H9 (cell line): ENCODE data around the gene ATP8A2. TPM values are rescaled to one million over a fixed set of nuclear protein-coding genes. Genes with fewer than 3 reads are reported as not detected.

ENCODE experiments used
- DNase-seq: peaks from one replicate; pipeline ENCODE4 v3.0.0-alpha.2; 2017
- H2AFZ ChIP-seq: one replicate; pipeline ENCODE4 v1.6.1; 2013; ENCODE audit warnings: mild to moderate bottlenecking, low read length, control low read depth, moderate library complexity
- H2AK5ac ChIP-seq: 2 replicates; pipeline ENCODE4 v1.6.1; 2013; ENCODE audit warnings: low read length, control low read depth, mixed read lengths; ENCODE audit not compliant: insufficient read length
- H2BK120ac ChIP-seq: one replicate; pipeline ENCODE4 v1.6.1; 2013; ENCODE audit warnings: low read depth, mild to moderate bottlenecking, low read length, control low read depth, inconsistent platforms; ENCODE audit not compliant: poor library complexity, severe bottlenecking
- H2BK12ac ChIP-seq: 2 replicates; pipeline ENCODE4 v1.6.1; 2013; ENCODE audit warnings: low read length, control low read depth, mixed read lengths, low read depth; ENCODE audit not compliant: insufficient read length
- H2BK15ac ChIP-seq: 2 replicates; pipeline ENCODE4 v1.6.1; 2013; ENCODE audit warnings: low read depth, low read length, control low read depth
- H2BK20ac ChIP-seq: one replicate; pipeline ENCODE4 v1.6.1; 2013; ENCODE audit warnings: low read depth, mild to moderate bottlenecking, low read length, control low read depth, inconsistent platforms; ENCODE audit not compliant: poor library complexity, severe bottlenecking
- H2BK5ac ChIP-seq: 2 replicates; pipeline ENCODE4 v1.6.1; 2013; ENCODE audit warnings: low read length, control low read depth, mixed read lengths; ENCODE audit not compliant: insufficient read length
- H3K14ac ChIP-seq: 2 replicates; pipeline ENCODE4 v1.6.1; 2013; ENCODE audit warnings: low read length, control low read depth; ENCODE audit not compliant: insufficient read depth
- H3K18ac ChIP-seq: 2 replicates; pipeline ENCODE4 v1.6.1; 2013; ENCODE audit warnings: low read depth, mild to moderate bottlenecking, mixed read lengths, low read length, control low read depth; ENCODE audit not compliant: insufficient read length
- H3K23ac ChIP-seq: 2 replicates; pipeline ENCODE4 v1.6.1; 2013; ENCODE audit warnings: low read length, control low read depth, mixed read lengths, low read depth; ENCODE audit not compliant: insufficient read length
- H3K23me2 ChIP-seq: 2 replicates; pipeline ENCODE4 v1.6.1; 2013; ENCODE audit warnings: low read depth, mild to moderate bottlenecking, mixed read lengths, low read length, control low read depth; ENCODE audit not compliant: insufficient read length, poor library complexity, severe bottlenecking
- H3K27ac ChIP-seq: 2 replicates; pipeline ENCODE4 v1.5.1; 2013; ENCODE audit warnings: low read length, control low read depth, mixed read lengths, low read depth; ENCODE audit not compliant: insufficient read length
- H3K27me3 ChIP-seq: 2 replicates; pipeline ENCODE4 v1.6.1; 2013; ENCODE audit warnings: low read length, control low read depth, inconsistent platforms; ENCODE audit not compliant: insufficient read depth
- H3K4ac ChIP-seq: 2 replicates; pipeline ENCODE4 v1.6.1; 2013; ENCODE audit warnings: low read depth, mild to moderate bottlenecking, control low read depth, inconsistent platforms, low read length, moderate library complexity
- H3K4me1 ChIP-seq: 2 replicates; pipeline ENCODE4 v1.6.1; 2013; ENCODE audit warnings: low read length, control low read depth, inconsistent platforms; ENCODE audit not compliant: insufficient read depth
- H3K4me2 ChIP-seq: 2 replicates; pipeline ENCODE4 v1.6.1; 2013; ENCODE audit warnings: low read length, control low read depth, mixed read lengths; ENCODE audit not compliant: insufficient read length, insufficient read depth
- H3K56ac ChIP-seq: 2 replicates; pipeline ENCODE4 v1.6.1; 2013; ENCODE audit warnings: low read depth, mild to moderate bottlenecking, mixed read lengths, low read length, control low read depth; ENCODE audit not compliant: insufficient read length
- H3K79me1 ChIP-seq: 2 replicates; pipeline ENCODE4 v1.6.1; 2013; ENCODE audit warnings: low read depth, mild to moderate bottlenecking, moderate library complexity, low read length, control low read depth, inconsistent platforms; ENCODE audit not compliant: insufficient read depth, poor library complexity, severe bottlenecking
- H3K79me2 ChIP-seq: 2 replicates; pipeline ENCODE4 v1.6.1; 2013; ENCODE audit warnings: low read length, control low read depth, inconsistent platforms; ENCODE audit not compliant: insufficient read depth
- H3K9ac ChIP-seq: 2 replicates; pipeline ENCODE4 v1.6.1; 2013; ENCODE audit warnings: low read length, control low read depth, mixed read lengths; ENCODE audit not compliant: insufficient read length; ENCODE audit errors: extremely low read depth
- H3K9me3 ChIP-seq: one replicate; pipeline ENCODE4 v1.6.1; 2013; ENCODE audit warnings: low read depth, low read length, inconsistent platforms; ENCODE audit not compliant: control insufficient read depth
- H3T11ph ChIP-seq: one replicate; pipeline ENCODE4 v1.6.1; 2013; ENCODE audit warnings: mild to moderate bottlenecking, low read length, control low read depth, inconsistent platforms
- H4K20me1 ChIP-seq: one replicate; pipeline ENCODE4 v1.6.1; 2013; ENCODE audit not compliant: control insufficient read depth, insufficient read length, insufficient read depth
- H4K5ac ChIP-seq: 2 replicates; pipeline ENCODE4 v1.6.1; 2013; ENCODE audit warnings: low read depth, mild to moderate bottlenecking, mixed read lengths, low read length, control low read depth; ENCODE audit not compliant: insufficient read length
- H4K8ac ChIP-seq: replicated peaks from 2 replicates; pipeline ENCODE4 v1.6.1; 2013; ENCODE audit warnings: low read length, control low read depth, mixed read lengths, low read depth; ENCODE audit not compliant: insufficient read length
- H4K91ac ChIP-seq: 2 replicates; pipeline ENCODE4 v1.6.1; 2013; ENCODE audit warnings: low read depth, mild to moderate bottlenecking, moderate library complexity, mixed read lengths, low read length, control low read depth; ENCODE audit not compliant: insufficient read length
- H3K27ac Mint-ChIP-seq, 3 experiments: 2 replicates in 2 of 3; 3 replicates in 1 of 3; pipeline ENCODE4 v1.8.0; 2020 to 2021; ENCODE audit warnings: mixed read lengths in 3 of 3, mild to moderate bottlenecking in 1 of 3, moderate library complexity in 1 of 3
- H3K27me3 Mint-ChIP-seq: 2 replicates; pipeline ENCODE4 v1.8.0; 2021; ENCODE audit warnings: low read depth, mild to moderate bottlenecking, moderate library complexity, mixed read lengths
- H3K36me3 Mint-ChIP-seq, 3 experiments: 2 replicates in 2 of 3; 3 replicates in 1 of 3; pipeline ENCODE4 v1.8.0; 2020 to 2021; ENCODE audit warnings: low read depth in 3 of 3, mixed read lengths in 3 of 3; ENCODE audit not compliant: insufficient read depth in 1 of 3
- H3K4me1 Mint-ChIP-seq, 2 experiments: 2 replicates each; pipeline ENCODE4 v1.8.0; 2020; ENCODE audit warnings: mixed read lengths in 2 of 2
- H3K4me3 Mint-ChIP-seq, 2 experiments: 2 replicates in 1 of 2; 3 replicates in 1 of 2; pipeline ENCODE4 v1.8.0; 2020 to 2021; ENCODE audit warnings: mild to moderate bottlenecking in 2 of 2, mixed read lengths in 2 of 2, moderate library complexity in 1 of 2
- H3K9me3 Mint-ChIP-seq, 2 experiments: 2 replicates in 1 of 2; 3 replicates in 1 of 2; pipeline ENCODE4 v1.8.0; 2020; ENCODE audit warnings: mild to moderate bottlenecking in 2 of 2, mixed read lengths in 2 of 2, moderate library complexity in 1 of 2
- WGBS: extraction: QIAGEN DNeasy Blood & Tissue Kit; methylation state at CpG from one replicate; pipeline ENCODE4 v1.1.7; 2013; ENCODE audit warnings: missing lambda C conversion rate, low lambda C conversion rate, mixed read lengths; ENCODE audit not compliant: insufficient read length; ENCODE audit errors: extremely low coverage; 5-methylcytosine and 5-hydroxymethylcytosine counted together
- total RNA-seq: library from RNA; stranded (reverse); gene quantifications from 2 replicates; pipeline ENCODE4 v1.2.1, GENCODE V29; 2021
- TF ChIP-seq, protein P1 (sequence below): fragments of 200-600 bp; sonication (generic); conservative IDR thresholded peaks from 3 replicates; pipeline ENCODE4 v1.8.0; 2021; ENCODE audit warnings: antibody characterized with exemption, mild to moderate bottlenecking

The ATP8A2 gene
- total RNA-seq, 1 experiment from 2014 or later: 18.2 TPM

DNA sequence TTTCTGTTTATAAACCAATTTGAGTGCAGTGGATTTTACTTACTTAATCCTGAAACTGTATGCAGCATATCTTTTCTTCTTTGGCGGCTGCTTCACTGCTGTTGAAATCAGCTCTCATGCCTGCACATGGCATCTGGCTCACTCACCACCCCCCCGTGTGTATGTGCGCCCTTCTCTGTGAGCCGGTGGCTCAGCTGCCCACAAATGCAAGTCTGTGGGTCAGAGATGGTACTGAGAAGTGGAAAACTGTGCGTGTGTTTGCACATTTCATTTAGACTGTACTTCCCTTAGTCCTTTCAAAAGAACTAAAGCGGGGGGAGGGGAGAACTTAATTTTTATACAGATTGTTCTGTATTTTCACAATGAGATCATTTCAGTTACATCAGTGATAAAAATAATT is 372.4 kb downstream of the ATP8A2 start:
- H2BK12ac ChIP-seq: no peak overlapping the region
- H2AFZ ChIP-seq: no peak overlapping the region
- H3K56ac ChIP-seq: no peak overlapping the region
- H4K8ac ChIP-seq: no peak overlapping the region
- H3K4me2 ChIP-seq: no peak overlapping the region
- Mint-ChIP-seq H3K4me1 (peaks cover 16 to 18% of the 10 kb centered on the region in 2 experiments), H3K4me3 (no peak overlapping the region), H3K9me3 (no peaks in the 10 kb centered on the region), H3K27ac (no peak overlapping the region), H3K36me3 (no peaks in the 10 kb centered on the region), H3K27me3 (no peaks in the 10 kb centered on the region)
- no peaks in the 10 kb centered on the region for H4K20me1 ChIP-seq
- no peaks in the 10 kb centered on the region for H3K79me1 ChIP-seq
- H3K27ac ChIP-seq: no peak overlapping the region
- H3K9me3 ChIP-seq: no peaks in the 10 kb centered on the region
- H3K79me2 ChIP-seq: 0 out of 2 replicates have a peak, but pooled peaks cover 2% of the 10 kb centered on the region
- no peak overlapping the region for H2BK120ac ChIP-seq
- H4K5ac ChIP-seq: no peak overlapping the region
- H4K91ac ChIP-seq: no peak overlapping the region
- H3K23ac ChIP-seq: no peak overlapping the region
- H3T11ph ChIP-seq: no peak overlapping the region
- DNase-seq: no peak
- H3K9ac ChIP-seq: no peak overlapping the region
- no peak overlapping the region for H2BK5ac ChIP-seq
- H3K27me3 ChIP-seq: no peaks in the 10 kb centered on the region
- TF ChIP-seq, protein P1, sequence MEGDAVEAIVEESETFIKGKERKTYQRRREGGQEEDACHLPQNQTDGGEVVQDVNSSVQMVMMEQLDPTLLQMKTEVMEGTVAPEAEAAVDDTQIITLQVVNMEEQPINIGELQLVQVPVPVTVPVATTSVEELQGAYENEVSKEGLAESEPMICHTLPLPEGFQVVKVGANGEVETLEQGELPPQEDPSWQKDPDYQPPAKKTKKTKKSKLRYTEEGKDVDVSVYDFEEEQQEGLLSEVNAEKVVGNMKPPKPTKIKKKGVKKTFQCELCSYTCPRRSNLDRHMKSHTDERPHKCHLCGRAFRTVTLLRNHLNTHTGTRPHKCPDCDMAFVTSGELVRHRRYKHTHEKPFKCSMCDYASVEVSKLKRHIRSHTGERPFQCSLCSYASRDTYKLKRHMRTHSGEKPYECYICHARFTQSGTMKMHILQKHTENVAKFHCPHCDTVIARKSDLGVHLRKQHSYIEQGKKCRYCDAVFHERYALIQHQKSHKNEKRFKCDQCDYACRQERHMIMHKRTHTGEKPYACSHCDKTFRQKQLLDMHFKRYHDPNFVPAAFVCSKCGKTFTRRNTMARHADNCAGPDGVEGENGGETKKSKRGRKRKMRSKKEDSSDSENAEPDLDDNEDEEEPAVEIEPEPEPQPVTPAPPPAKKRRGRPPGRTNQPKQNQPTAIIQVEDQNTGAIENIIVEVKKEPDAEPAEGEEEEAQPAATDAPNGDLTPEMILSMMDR: no peak
- no peak overlapping the region for H2AK5ac ChIP-seq
- no CpG with 5 or more reads among the region's 6 CpGs for WGBS
- H3K14ac ChIP-seq: no peak overlapping the region
- no peak overlapping the region for H3K4ac ChIP-seq
- H2BK15ac ChIP-seq: no peak overlapping the region
- H2BK20ac ChIP-seq: no peak overlapping the region
- no peaks in the 10 kb centered on the region; the same call in 1 of the 2 replicates for H3K4me1 ChIP-seq
- no peaks in the 10 kb centered on the region for H3K23me2 ChIP-seq
- no peak overlapping the region for H3K18ac ChIP-seq
